MG63 (cell line): Measurements from ENCODE around the gene RICTOR. TPM values are rescaled to one million over a fixed set of nuclear protein-coding genes. Genes with fewer than 3 reads are reported as not detected.

ENCODE experiments used
- DNase-seq: peaks from one replicate; pipeline ENCODE4 v3.0.0-alpha.2; 2020
- H3K27me3 ChIP-seq: fragments of 250-450 bp; sonication (Bioruptor Pico); 2 replicates; pipeline ENCODE4 v1.5.1; 2020; ENCODE audit warnings: mild to moderate bottlenecking, moderate library complexity
- H3K36me3 ChIP-seq: fragments of 250-450 bp; sonication (Bioruptor Pico); 2 replicates; pipeline ENCODE4 v1.5.1; 2020; ENCODE audit warnings: mild to moderate bottlenecking, moderate library complexity
- H3K4me3 ChIP-seq: fragments of 250-450 bp; sonication (Bioruptor Pico); 2 replicates; pipeline ENCODE4 v1.5.1; 2020; ENCODE audit warnings: mild to moderate bottlenecking, moderate library complexity
- H3K9me3 ChIP-seq: fragments of 250-450 bp; sonication (Bioruptor Pico); 2 replicates; pipeline ENCODE4 v1.5.1; 2020; ENCODE audit warnings: mild to moderate bottlenecking, moderate library complexity
- total RNA-seq: library from RNA; depleted of rRNA; stranded (reverse); fragments of >200 nt; shearing (Covaris generic); gene quantifications from 2 replicates; pipeline ENCODE4 v1.2.3, GENCODE V29; 2014; ENCODE audit warnings: low replicate concordance; rRNA removed

The RICTOR gene
- total RNA-seq, 1 experiment from 2014 or later, result 13.1 TPM

GRCh38 chr5:38911933-38912332 lies 162.3 kb downstream of the RICTOR start:
- H3K4me3 ChIP-seq, result no peak overlapping the region
- DNase-seq, result no peak
- peaks cover 19% of the 10 kb centered on the region for H3K36me3 ChIP-seq
- H3K27me3 ChIP-seq, result no peaks in the 10 kb centered on the region
- peaks cover 11% of the 10 kb centered on the region; the same call in 1 of the 2 replicates for H3K9me3 ChIP-seq

GRCh38 chr5:38906503-38906902 lies 167.7 kb downstream of the RICTOR start:
- Histone ChIP-seq H3K4me3 (no peak overlapping the region), H3K36me3 (peaks cover 33% of the 10 kb centered on the region), H3K9me3 (peaks cover 11% of the 10 kb centered on the region; the same call in 1 of the 2 replicates), H3K27me3 (no peaks in the 10 kb centered on the region)
- DNase-seq, result no peak

GRCh38 chr5:38905516-38905915 lies 168.7 kb downstream of the RICTOR start:
- peak; percentile 37 for DNase-seq
- no peak overlapping the region for H3K4me3 ChIP-seq
- H3K36me3 ChIP-seq, result peaks cover 41% of the 10 kb centered on the region
- H3K9me3 ChIP-seq, result peaks cover 11% of the 10 kb centered on the region; the same call in 1 of the 2 replicates
- no peaks in the 10 kb centered on the region for H3K27me3 ChIP-seq

GRCh38 chr5:38899936-38900335 lies 174.3 kb downstream of the RICTOR start:
- Histone ChIP-seq H3K27me3 (no peaks in the 10 kb centered on the region), H3K9me3 (no peaks in the 10 kb centered on the region; the same call in 1 of the 2 replicates), H3K36me3 (peaks cover 25% of the 10 kb centered on the region), H3K4me3 (no peak overlapping the region)
- DNase-seq, result no peak

GRCh38 chr5:38896760-38897159 lies 177.4 kb downstream of the RICTOR start:
- H3K4me3 ChIP-seq, result no peak overlapping the region
- DNase-seq, result no peak
- H3K36me3 ChIP-seq, result peaks cover 12% of the 10 kb centered on the region
- H3K27me3 ChIP-seq, result no peaks in the 10 kb centered on the region
- H3K9me3 ChIP-seq, result peaks cover 2% of the 10 kb centered on the region; the same call in 1 of the 2 replicates

- Histone ChIP-seq H3K36me3 (peaks cover 7% of the 10 kb centered on the region), H3K9me3 (peaks cover 2% of the 10 kb centered on the region; the same call in 1 of the 2 replicates)
Observed at GRCh38 chr5:38892363-38892762, 181.8 kb downstream of the RICTOR start.

GRCh38 chr5:38891563-38891962 lies 182.6 kb downstream of the RICTOR start:
- H3K36me3 ChIP-seq, result peaks cover 8% of the 10 kb centered on the region
- H3K4me3 ChIP-seq, result no peak overlapping the region
- no peaks in the 10 kb centered on the region for H3K27me3 ChIP-seq
- no peak for DNase-seq
- H3K9me3 ChIP-seq, result peaks cover 2% of the 10 kb centered on the region; the same call in 1 of the 2 replicates

More at GRCh38 chr5:38892363-38892762, 181.8 kb downstream of the RICTOR start:
- no peak for DNase-seq
- no peak overlapping the region for H3K4me3 ChIP-seq
- H3K27me3 ChIP-seq, result no peaks in the 10 kb centered on the region

- Histone ChIP-seq H3K4me3 (no peak overlapping the region), H3K36me3 (peaks cover 25% of the 10 kb centered on the region), H3K9me3 (0 out of 2 replicates have a peak, but pooled peaks cover 2% of the 10 kb centered on the region), H3K27me3 (no peaks in the 10 kb centered on the region)
- no peak for DNase-seq
Observed at GRCh38 chr5:38889424-38889823, 184.8 kb downstream of the RICTOR start.

GRCh38 chr5:38888041-38888440 lies 186.2 kb downstream of the RICTOR start:
- peaks cover 38% of the 10 kb centered on the region for H3K36me3 ChIP-seq
- no peaks in the 10 kb centered on the region for H3K27me3 ChIP-seq
- no peak for DNase-seq
- H3K9me3 ChIP-seq, result no peaks in the 10 kb centered on the region
- H3K4me3 ChIP-seq, result no peak overlapping the region

Other genes starting within 250 kb of the RICTOR start
- gene OSMR, start 228.4 kb downstream of the RICTOR start, total RNA-seq, result 10.1 and 23.4 TPM in 2 replicates
- not detected in 2 replicates for gene FYB1, start 145.2 kb upstream of the RICTOR start, total RNA-seq